Measurements from ENCODE around the gene FASTK.

- TF ChIP-seq CTCF (optimal IDR thresholded peaks at IDR 0.05 in 1 of 3, IDR thresholded peaks at IDR 0.05 in 1 of 3, conservative IDR thresholded peaks at IDR 0.05 in 1 of 3; ENCODE audit: extremely low read depth in 1 of 3, insufficient read depth in 2 of 3, low read length in 3 of 3) (no peak), EZH2 (IDR thresholded peaks at IDR 0.05; ENCODE audit: low read length) (no peak)
Measured at GRCh38 chr7:151064454-151064853, 16.2 kb downstream of the FASTK start.

Data from keratinocyte (primary cell).